ENCODE data around the gene SMIM24.
A peak's percentile ranks its signal among the peaks of the same experiment; 100 is the strongest.

SMIM24 gene

GRCh38 chr19:3459965-3460582 is 20.3 kb downstream of the SMIM24 start:
- no peak for TF ChIP-seq CTCF (IDR thresholded peaks at IDR 0.05; ENCODE audit: low read depth, low read length)
- no peak for DNase-seq (ENCODE audit: extremely low read depth, low read depth)

GRCh38 chr19:3459089-3459881 is 21.0 kb downstream of the SMIM24 start:
- TF ChIP-seq CTCF (IDR thresholded peaks at IDR 0.05; ENCODE audit: low read depth, low read length), result no peak
- peak; percentile 69 for DNase-seq (ENCODE audit: extremely low read depth, low read depth)

GRCh38 chr19:3458229-3459088 is 21.9 kb downstream of the SMIM24 start:
- TF ChIP-seq CTCF (IDR thresholded peaks at IDR 0.05; ENCODE audit: low read depth, low read length), result no peak
- DNase-seq (ENCODE audit: extremely low read depth, low read depth), result no peak

- no peak for TF ChIP-seq CTCF (IDR thresholded peaks at IDR 0.05; ENCODE audit: low read depth, low read length)
- no peak for DNase-seq (ENCODE audit: extremely low read depth, low read depth)
Measured at GRCh38 chr19:3457528-3458228, 22.6 kb downstream of the SMIM24 start.

GRCh38 chr19:3456925-3457527 is 23.3 kb downstream of the SMIM24 start:
- TF ChIP-seq CTCF (IDR thresholded peaks at IDR 0.05; ENCODE audit: low read depth, low read length), result no peak
- DNase-seq (ENCODE audit: extremely low read depth, low read depth), result no peak

GRCh38 chr19:3455960-3456601 is 24.2 kb downstream of the SMIM24 start:
- no peak for TF ChIP-seq CTCF (IDR thresholded peaks at IDR 0.05; ENCODE audit: low read depth, low read length)
- no peak for DNase-seq (ENCODE audit: extremely low read depth, low read depth)
